ENCODE data around the gene FAM161B. TPM values are rescaled to one million over a fixed set of nuclear protein-coding genes. Genes with fewer than 3 reads are reported as not detected.

The FAM161B gene
- total RNA-seq, 1 donor from 2014 or later, result 0.68 TPM

- Mint-ChIP-seq H3K9me3 (no peaks in the 10 kb centered on the region), H3K4me1 (ENCODE audit: low read depth) (peaks cover 43% of the 10 kb centered on the region), H3K27ac (peak overlapping the region; percentile 98), H3K36me3 (ENCODE audit: low read depth) (peaks cover 45% of the 10 kb centered on the region), H3K27me3 (ENCODE audit: low read depth) (no peaks in the 10 kb centered on the region), H3K4me3 (ENCODE audit: low read depth) (peak overlapping the region; percentile 84)
- no peak for DNase-seq (ENCODE audit: low spot score)
- intact Hi-C loops (cut with micrococcal nuclease), result loop anchor here (2.0 to 5.0 kb wide), 4 partner anchors 64 to 197 kb away; partner anchors contain the start of genes ALDH6A1, BBOF1, COQ6 and ENTPD5
Observed at GRCh38 chr14:73887694-73888459, 62.0 kb downstream of the FAM161B start.

- peaks cover 43% of the 10 kb centered on the region for H3K4me1 Mint-ChIP-seq (ENCODE audit: low read depth)
- no peaks in the 10 kb centered on the region for H3K9me3 Mint-ChIP-seq
- intact Hi-C loops (cut with micrococcal nuclease), result loop anchor here (2.0 to 5.0 kb wide), 4 partner anchors 65 to 198 kb away; partner anchors contain the start of genes ALDH6A1, BBOF1, COQ6 and ENTPD5
- H3K27ac Mint-ChIP-seq, result peak overlapping the region; percentile 98
- peak overlapping the region; percentile 84 for H3K4me3 Mint-ChIP-seq (ENCODE audit: low read depth)
- peaks cover 45% of the 10 kb centered on the region for H3K36me3 Mint-ChIP-seq (ENCODE audit: low read depth)
- no peak for DNase-seq (ENCODE audit: low spot score)
- H3K27me3 Mint-ChIP-seq (ENCODE audit: low read depth), result no peaks in the 10 kb centered on the region
Observed at GRCh38 chr14:73887318-73887616, 62.6 kb downstream of the FAM161B start.

- H3K4me3 Mint-ChIP-seq (ENCODE audit: low read depth), result peak within 1 kb of the TSS; percentile 84
- peak within 1 kb of the TSS; percentile 98 for H3K27ac Mint-ChIP-seq
- peaks cover 39% of the 10 kb centered on the region for H3K4me1 Mint-ChIP-seq (ENCODE audit: low read depth)
- peaks cover 40% of the 10 kb centered on the region for H3K36me3 Mint-ChIP-seq (ENCODE audit: low read depth)
- no peaks in the 10 kb centered on the region for H3K27me3 Mint-ChIP-seq (ENCODE audit: low read depth)
- intact Hi-C loops (cut with micrococcal nuclease), result loop anchor here (1.0 to 5.0 kb wide), 6 partner anchors 66 to 198 kb away; partner anchors contain the start of genes ALDH6A1, BBOF1, COQ6 and ENTPD5
- peak; percentile 84 for DNase-seq (ENCODE audit: low spot score)
- no peaks in the 10 kb centered on the region for H3K9me3 Mint-ChIP-seq
Observed at GRCh38 chr14:73886449-73887317, 63.2 kb downstream of the FAM161B start, which contains the start of gene ZNF410. Gene ZNF410 (plus strand): TSS chr14:73886859. CDS start chr14:73892176, 5,317 bp downstream.

GRCh38 chr14:73884438-73885190, 65.3 kb downstream of the FAM161B start:
- no peaks in the 10 kb centered on the region for H3K27me3 Mint-ChIP-seq (ENCODE audit: low read depth)
- peak overlapping the region; percentile 98 for H3K27ac Mint-ChIP-seq
- H3K4me1 Mint-ChIP-seq (ENCODE audit: low read depth), result peaks cover 37% of the 10 kb centered on the region
- H3K9me3 Mint-ChIP-seq, result no peaks in the 10 kb centered on the region
- intact Hi-C loops (cut with micrococcal nuclease), result loop anchor here (5.0 kb wide), 1 partner anchor 68 kb away; the partner anchor contains the start of genes COQ6 and FAM161B
- no peak for DNase-seq (ENCODE audit: low spot score)
- H3K4me3 Mint-ChIP-seq (ENCODE audit: low read depth), result peak overlapping the region; percentile 84
- H3K36me3 Mint-ChIP-seq (ENCODE audit: low read depth), result peaks cover 29% of the 10 kb centered on the region

Other genes with a start within 250 kb of the FAM161B start
- 30.1 and 32.1 TPM in 2 replicates for gene PNMA1, start 235.7 kb downstream of the FAM161B start, total RNA-seq
- 1.4 and 1.6 TPM in 2 replicates for gene PTGR2, start 98.3 kb downstream of the FAM161B start, total RNA-seq
- 77.5 and 82.9 TPM in 2 replicates for gene ZNF410, start 63.2 kb downstream of the FAM161B start, total RNA-seq
- 17.2 and 17.8 TPM in 2 replicates for gene COQ6, start 208 bp upstream of the FAM161B start, total RNA-seq
- 9.9 and 11.5 TPM in 2 replicates for gene ENTPD5, start 69.2 kb upstream of the FAM161B start, total RNA-seq
- 0.23 and 0.82 TPM in 2 replicates for gene BBOF1, start 69.3 kb upstream of the FAM161B start, total RNA-seq
- 14.8 and 17.6 TPM in 2 replicates for gene ALDH6A1, start 134.4 kb upstream of the FAM161B start, total RNA-seq
- gene LIN52, start 134.9 kb upstream of the FAM161B start, total RNA-seq, result 16.7 and 19.0 TPM in 2 replicates